Dermis blood vessel endothelial cell (primary cell): ENCODE data around the gene PDCD2. TPM values are rescaled to one million over a fixed set of nuclear protein-coding genes. Genes with fewer than 3 reads are reported as not detected.

ENCODE experiments used
- DNase-seq: peaks from one replicate; pipeline ENCODE4 v3.0.0; 2010
- total RNA-seq: library from RNA; depleted of rRNA; stranded (reverse); fragments of >200 nt; gene quantifications from 2 replicates; pipeline ENCODE4 v1.2.3, GENCODE V29; 2014

The PDCD2 gene
- total RNA-seq, 1 donor from 2014 or later = 75.6 TPM

GRCh38 chr6:170552765-170553533 is 31.5 kb downstream of the PDCD2 start, which contains the start of gene PSMB1:
Gene PSMB1 (minus strand): TSS chr6:170553307. CDS start chr6:170553242, 65 bp downstream.
- DNase-seq = peak; percentile 97

DNA sequence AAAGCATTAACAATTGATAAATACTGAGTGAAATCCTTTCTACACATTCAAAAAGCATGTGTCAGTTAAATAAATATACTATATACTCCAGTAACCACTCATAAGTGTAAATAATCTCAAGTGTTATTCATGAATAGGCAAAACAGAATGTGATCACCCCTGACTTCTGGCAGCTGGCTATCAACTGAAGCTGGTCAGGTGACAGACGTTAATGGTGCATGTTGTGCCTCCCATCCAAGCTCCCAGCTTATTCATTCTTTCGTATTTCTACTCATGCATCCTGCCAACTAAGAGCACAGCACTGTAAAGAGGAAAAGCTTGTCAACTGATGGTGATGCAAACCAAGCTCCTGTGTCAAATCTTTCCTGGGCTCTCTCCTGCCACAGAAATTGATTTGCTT is 39.0 kb downstream of the PDCD2 start:
- no peak for DNase-seq

DNA sequence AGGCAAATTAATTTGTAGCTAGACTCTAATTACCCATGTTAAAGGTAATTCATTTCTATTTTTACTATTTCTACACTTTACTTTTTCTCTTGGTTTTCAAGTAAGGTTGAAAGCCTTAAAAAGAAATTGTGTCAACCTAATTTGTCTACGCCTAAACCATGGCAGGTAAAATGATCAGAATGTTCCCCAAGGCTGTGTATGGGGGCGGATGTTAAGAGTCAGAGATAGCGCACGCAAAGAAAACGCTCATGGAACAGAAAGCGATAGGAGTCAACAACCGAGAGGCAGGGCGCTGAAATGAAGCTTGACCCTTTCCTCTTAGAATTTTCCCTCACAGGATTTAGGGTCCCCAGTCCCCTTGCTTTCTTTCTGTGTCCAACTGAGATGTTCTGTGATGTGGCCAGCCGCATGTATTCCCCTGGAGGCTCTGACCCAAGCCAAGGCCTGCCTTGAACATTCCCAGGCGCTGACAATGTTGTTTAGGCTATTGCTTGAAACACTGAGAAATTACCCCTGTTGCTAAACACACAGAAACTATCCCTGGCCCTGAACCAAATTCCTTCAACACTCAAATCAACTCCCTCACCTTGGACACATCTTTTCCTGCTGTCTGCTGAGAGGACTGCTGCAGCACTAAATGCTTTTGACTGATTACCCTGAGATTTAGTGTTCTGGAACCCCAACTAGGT is 42.3 kb downstream of the PDCD2 start:
- DNase-seq = no peak

- DNase-seq = no peak
Measured at GRCh38 chr6:170537329-170537728, 47.1 kb downstream of the PDCD2 start.

GRCh38 chr6:170536671-170537070 is 47.8 kb downstream of the PDCD2 start:
- DNase-seq = no peak

DNA sequence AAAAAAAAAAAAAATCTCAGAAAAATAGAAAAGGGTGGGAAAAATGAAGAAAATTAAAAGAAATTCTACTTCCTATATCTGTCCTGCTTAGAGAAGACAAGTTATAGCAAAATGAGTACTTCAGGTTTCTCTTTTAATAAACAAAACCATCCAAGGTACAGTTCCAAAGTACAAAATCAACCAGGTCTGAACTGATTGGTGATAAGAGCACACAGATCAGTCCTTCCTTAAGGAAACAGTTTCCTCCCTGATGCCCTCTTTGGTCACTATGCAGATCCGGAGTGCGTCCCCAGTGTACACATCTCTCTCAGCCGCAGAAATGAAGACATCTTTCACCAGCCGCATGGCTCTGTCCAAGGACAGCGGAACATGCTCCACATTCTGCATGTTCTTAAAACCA is 49.4 kb downstream of the PDCD2 start:
- DNase-seq = no peak

- DNase-seq = no peak
Measured at GRCh38 chr6:170533792-170534191, 50.6 kb downstream of the PDCD2 start.

DNA sequence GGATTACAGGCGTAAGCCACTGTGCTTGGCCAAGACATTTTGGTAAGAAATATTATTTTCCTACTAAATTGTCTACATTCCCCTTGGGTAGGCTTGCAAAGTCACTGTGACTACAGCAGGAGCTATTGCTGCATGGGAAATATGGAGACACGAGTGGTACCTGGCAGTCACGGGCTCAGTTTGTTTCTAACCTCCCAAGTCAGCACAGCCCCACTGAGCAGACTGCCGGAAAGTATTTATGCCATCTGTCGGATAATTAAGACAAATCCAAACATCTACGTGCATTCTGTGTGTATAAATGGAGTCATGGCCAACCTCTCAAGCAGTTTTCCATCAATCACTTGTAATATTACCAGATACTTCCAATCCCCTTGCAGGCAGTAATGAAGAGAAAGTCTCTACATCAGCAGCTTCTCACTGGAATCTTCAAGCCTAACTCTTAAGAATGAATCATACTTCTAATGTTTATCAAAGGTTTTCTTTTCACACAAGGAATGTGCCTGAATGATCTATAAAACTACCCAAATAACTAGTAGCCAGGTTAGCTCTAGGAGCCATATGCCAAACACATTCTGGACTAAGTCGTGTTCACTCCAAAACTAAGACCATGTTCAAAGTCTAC is 51.5 kb downstream of the PDCD2 start:
- no peak for DNase-seq

DNA sequence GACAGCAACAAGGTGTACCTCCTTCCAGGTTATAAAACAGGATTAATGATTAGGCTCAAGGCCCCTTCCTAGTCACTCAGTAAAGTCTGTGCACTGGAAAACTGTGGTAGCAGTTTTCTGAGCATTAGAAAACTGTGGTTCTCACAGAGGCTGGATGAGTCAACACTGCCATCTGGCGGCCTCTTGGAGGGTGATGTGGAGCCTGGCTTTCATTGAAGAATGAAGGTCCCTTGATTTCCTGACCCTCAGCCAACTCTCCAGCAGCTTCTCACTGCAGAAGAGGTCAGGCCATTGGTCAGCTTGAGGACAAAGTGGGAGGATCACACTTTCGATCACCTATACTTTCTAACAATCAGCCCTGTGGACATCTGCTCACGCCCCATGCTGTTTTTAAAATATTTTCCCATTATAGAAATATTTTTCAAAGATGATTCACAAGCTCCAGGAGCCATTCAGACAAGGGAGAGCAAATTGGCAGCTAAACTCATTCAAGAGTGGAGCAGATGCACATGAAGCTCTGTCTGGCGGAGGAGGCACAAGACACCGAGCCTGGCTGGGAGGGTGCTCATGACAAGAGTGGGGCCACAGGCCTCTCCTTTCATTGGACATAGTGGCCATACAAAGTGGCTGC is 54.5 kb downstream of the PDCD2 start:
- DNase-seq = peak; percentile 85

DNA sequence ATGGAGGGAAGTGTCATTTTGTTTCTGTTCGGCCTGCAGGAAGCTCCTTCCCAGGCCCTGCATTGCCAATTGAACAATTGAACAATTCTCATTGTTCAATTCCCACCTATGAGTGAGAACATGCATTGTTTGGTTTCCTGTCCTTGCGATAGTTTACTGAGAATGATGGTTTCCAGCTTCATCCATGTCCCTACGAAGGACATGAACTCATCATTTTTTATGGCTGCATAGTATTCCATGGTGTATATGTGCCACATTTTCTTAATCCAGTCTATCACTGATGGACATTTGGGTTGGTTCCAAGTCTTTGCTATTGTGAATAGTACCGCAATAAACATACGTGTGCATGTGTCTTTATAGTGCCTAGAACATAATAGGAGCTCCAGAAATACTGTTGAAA is 56.4 kb downstream of the PDCD2 start:
- peak; percentile 19 for DNase-seq

GRCh38 chr6:170525795-170526194 is 58.6 kb downstream of the PDCD2 start:
- DNase-seq = no peak

Other genes with a start within 250 kb of the PDCD2 start
- 256 and 308 TPM in 2 replicates for gene PSMB1, start 31.3 kb downstream of the PDCD2 start, total RNA-seq
- gene TBP, start 30.3 kb downstream of the PDCD2 start, total RNA-seq = 7.8 and 9.9 TPM in 2 replicates